OCI-M2 (cell line): ENCODE measurements around the gene ERVMER34-1.

Experiments used
- DNase-seq: peaks from one replicate; lab custom pipeline; 2025; ENCODE audit not compliant: unreplicated experiment; lab: John Stamatoyannopoulos, UW

The ERVMER34-1 gene, protein sequence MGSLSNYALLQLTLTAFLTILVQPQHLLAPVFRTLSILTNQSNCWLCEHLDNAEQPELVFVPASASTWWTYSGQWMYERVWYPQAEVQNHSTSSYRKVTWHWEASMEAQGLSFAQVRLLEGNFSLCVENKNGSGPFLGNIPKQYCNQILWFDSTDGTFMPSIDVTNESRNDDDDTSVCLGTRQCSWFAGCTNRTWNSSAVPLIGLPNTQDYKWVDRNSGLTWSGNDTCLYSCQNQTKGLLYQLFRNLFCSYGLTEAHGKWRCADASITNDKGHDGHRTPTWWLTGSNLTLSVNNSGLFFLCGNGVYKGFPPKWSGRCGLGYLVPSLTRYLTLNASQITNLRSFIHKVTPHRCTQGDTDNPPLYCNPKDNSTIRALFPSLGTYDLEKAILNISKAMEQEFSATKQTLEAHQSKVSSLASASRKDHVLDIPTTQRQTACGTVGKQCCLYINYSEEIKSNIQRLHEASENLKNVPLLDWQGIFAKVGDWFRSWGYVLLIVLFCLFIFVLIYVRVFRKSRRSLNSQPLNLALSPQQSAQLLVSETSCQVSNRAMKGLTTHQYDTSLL

GRCh38 chr4:52750819-52751486, at the start of gene ERVMER34-1:
Gene ERVMER34-1, minus strand, starts transcription at chr4:52751425. Its CDS starts 5,905 bp downstream, at chr4:52745520.
- DNase-seq, result no peak

- DNase-seq, result no peak
Observed at GRCh38 chr4:52799813-52800212, 48.6 kb upstream of the ERVMER34-1 start.

GRCh38 chr4:52795533-52795932, 44.3 kb upstream of the ERVMER34-1 start:
- no peak for DNase-seq

DNA sequence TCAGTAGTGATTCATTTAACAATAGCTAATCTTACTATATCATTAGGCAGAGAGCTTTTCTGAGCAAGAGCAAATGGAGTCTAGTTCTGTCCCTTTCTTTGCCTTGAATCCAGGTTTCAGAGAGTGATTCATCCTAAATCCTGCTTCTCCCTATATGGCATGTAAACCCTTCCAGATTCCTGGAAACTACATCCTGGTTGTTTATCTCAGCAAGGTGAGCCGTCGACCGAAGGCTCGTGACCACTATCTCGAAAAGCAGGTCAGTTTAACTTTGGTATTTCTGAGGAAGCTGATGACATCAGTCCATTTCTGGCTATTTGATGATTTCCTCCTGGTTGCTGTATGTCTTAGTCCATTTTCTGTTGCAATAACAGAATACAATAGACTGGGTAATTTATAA, 40.7 kb upstream of the ERVMER34-1 start:
- no peak for DNase-seq

- DNase-seq, result no peak
Observed at GRCh38 chr4:52789774-52790173, 38.5 kb upstream of the ERVMER34-1 start.

DNA sequence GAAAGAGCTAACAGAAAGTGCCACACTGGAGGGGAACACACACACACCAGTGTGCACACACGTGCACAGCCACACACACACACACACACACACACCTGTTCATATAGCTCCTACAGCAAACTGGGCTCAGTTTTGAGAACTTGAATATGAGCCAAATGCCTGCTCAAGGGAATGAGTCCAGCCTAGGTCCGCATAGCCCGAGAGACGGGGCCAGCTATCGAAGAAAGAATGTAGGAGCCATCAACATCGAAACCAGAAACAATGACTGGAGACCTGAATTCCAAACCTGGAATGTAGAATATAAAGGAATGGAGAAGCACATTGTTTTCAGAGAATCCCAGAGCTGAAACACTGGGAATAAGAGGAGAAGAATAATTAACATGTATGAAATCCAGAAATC, 37.6 kb upstream of the ERVMER34-1 start:
- DNase-seq, result no peak

DNA sequence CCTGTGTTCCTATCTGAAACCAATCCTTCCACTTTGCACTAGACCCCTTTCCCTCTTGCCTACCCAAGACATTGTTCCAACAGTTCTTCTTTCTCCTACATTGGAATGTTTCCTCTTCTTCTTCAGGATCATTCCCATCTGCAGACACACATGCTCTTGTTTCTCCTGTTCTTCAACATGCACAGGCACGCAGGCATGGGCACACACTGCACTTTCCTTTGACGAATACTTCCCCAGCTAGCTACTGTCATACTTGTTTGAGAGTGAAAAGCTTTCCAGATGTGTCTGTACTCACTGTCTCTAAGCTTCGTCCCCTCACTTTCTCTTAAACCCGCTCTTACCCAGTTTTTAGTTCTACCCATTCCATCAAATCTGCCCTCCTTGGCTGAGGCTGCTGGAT, 31.8 kb upstream of the ERVMER34-1 start:
- DNase-seq, result no peak

- DNase-seq, result no peak
Observed at GRCh38 chr4:52780617-52781354, 29.6 kb upstream of the ERVMER34-1 start.

DNA sequence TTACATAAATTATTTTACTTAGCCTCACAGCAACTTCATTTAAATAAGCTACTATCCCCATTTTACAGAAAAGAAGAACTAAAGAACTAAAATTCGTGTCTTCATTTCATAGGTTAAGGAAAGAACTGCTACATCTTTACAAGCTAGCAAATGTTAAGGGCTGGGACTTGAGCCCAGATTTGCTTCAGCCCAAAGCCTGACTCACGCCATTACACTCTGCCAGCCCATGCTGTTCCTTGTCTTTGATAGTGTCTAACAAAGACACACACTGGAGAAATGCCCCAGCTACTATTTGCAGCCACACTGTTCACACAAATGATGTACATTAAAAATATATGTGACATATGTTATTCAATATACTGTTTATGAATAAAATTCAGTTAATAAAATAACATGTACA, 29.0 kb upstream of the ERVMER34-1 start:
- no peak for DNase-seq

DNA sequence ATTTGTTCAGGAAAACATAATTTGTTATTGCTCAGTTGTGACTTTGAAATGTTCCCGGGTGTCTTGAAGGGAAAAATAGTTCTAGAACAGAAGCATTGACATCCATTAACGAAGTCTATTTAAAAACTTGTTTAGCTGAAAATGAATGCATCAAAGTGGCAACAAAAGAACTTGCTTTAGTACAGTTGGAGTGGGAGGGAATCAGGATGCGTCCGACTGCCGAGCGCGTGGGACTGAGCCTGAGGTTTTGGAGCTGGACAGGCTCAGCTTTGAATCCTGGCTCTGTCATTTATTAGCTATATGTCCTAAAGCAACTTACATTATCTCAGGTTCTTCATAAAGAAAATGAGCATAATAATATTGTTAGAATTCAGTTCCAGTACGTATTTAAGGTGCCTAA, 9.0 kb upstream of the ERVMER34-1 start:
- no peak for DNase-seq

GRCh38 chr4:52755426-52755825, 4.2 kb upstream of the ERVMER34-1 start:
- no peak for DNase-seq

DNA sequence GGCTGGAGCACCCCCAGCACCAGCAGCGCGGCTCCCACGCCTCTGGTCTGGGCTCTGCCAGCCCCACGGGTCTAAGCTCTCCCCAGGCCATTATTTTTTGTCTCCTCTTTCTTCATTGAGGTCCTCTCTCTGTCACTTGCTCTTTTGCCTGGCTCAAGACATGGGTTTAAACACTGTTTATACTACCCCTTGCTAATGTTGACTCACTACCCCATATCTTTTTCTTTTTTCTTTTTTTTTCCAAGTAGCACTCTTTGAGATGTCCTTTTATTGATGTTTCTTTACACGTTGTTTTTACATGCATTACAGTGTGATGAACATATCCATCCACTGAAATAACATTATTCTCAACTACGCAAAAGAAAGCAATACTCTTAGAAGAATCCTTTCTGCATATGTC, 1.7 kb upstream of the ERVMER34-1 start:
- DNase-seq, result no peak

DNA sequence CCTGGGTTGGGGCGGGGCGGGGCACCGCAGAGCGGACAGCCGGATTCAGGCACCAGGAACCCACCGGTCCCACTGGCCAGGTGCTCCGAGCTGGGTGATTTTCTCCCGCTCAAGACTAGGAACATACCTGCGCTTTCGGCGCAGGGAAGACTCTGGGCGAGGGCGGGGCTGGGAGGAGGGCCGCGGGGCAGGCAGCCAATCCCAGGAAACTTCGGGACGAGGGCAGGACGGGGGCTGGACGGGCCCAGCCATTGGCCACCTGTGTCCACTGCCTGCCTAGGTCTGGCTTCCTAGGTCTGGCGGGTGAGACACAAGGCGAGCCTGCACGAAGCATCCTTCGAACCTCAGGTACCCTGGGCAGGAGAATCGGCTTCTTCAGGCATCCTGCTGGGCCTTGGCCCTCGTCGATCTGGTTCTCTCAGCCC, 274 bp upstream of the ERVMER34-1 start:
- DNase-seq, result no peak

GRCh38 chr4:52750213-52750612, 1.0 kb downstream of the ERVMER34-1 start:
- no peak for DNase-seq

DNA sequence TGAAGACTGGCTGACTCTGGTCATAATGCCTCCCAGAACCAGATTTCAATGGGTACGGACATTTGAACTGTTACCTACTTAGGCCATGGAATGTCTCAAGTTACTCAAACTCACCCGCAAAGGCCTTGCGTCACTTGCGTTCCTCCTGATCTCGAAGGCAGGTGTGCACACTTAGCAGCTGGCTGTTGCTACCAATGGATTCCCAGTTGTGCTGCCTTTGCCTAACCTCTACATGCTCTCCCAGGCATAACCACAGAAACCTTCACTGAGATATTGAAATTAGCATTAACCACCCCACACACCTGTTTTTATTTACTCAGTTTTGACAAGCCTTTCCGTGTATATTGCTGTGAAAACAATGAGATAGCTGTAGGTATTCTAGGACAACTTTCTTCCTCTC, 2.8 kb downstream of the ERVMER34-1 start:
- DNase-seq, result no peak

DNA sequence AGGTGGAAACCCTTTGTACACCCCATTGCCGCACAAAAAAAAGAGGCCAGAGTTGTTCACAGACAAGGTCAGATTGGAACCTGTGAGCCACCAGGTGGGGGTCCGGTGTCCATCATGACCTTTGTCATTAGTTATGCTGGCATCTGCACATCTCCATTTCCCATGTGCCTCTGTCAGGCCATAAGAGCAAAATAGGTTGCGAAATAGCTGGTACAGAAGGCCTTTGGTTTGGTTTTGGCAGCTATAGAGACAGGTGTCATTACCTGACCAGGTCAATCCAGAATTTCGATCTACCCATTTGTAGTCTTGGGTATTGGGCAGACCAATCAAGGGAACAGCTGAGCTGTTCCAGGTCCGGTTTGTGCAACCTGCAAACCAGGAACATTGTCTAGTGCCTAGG, 6.6 kb downstream of the ERVMER34-1 start:
- DNase-seq, result no peak

- DNase-seq, result no peak
Observed at GRCh38 chr4:52743444-52744019, 7.7 kb downstream of the ERVMER34-1 start.

DNA sequence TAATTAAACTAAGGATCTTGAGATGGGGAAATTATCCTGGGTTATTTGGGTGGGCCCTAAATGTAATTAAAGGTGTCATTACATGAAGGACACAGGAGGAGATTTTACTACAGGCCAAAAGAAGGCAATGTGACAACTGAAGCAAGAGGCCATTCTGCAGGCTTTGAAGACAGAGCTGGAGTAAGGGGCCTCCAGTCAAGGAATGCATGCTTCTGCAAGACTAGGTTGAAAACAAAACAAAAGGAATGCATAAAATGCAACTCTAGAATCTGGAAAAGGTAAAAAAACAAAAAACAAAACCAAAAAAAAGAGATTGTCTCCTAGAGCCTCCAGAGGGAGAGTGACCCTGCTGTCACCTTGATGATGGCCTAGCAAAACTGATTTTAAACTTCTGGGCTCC, 21.6 kb downstream of the ERVMER34-1 start:
- DNase-seq, result no peak

- DNase-seq, result no peak
Observed at GRCh38 chr4:52728691-52729240, 22.5 kb downstream of the ERVMER34-1 start.

DNA sequence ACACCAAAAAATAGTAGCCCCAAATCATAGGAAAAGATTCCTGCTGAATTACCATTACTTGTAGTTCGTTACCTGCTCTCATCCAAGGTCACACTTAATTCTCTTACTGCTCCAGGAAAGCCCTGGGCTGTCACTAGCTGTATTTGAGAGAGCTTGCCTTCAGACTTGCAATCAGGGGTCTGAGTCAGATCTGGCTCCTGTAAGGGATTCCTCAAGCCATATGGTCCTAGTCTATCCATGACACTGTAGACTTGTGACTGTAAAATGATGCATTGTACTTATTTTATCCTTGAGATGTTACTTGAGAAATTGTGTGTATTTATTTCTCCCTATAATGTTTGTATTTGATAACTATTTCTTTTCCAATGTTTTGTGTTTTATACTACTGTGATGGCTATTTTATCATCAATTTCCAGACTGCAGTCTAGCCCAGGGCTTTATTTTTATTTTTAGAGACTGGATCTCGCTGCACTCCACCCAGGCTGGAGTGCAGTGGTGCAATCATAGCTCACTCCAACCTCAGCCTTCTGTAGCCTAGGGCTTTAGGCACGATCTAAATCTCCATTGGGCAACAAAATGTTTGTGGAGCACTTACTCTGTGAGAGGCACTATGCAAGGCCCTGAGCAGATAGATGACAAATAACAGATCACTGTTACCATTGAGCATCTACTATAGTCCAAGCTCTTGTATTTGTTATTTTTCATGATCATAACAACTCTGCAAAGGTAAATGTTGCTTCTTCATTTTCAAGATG, 24.2 kb downstream of the ERVMER34-1 start:
- no peak for DNase-seq
